Endothelial cell of umbilical vein (primary cell): ENCODE measurements around the gene STON2. TPM values are rescaled to one million over a fixed set of nuclear protein-coding genes. Genes with fewer than 3 reads are reported as not detected.

ENCODE experiments used
- BruUV-seq: library from RNA; stranded (reverse); fragments of 400-500 nt; replicated peaks from 2 replicates; lab custom pipeline; 2021; lab: Mats Ljungman, UMichigan
- CTCF ChIA-PET: fragments of 300-600, 350-600 bp; sonication (Branson Sonifier 250); formaldehyde crosslinking; loops from one replicate; lab custom pipeline; 2021; ENCODE audit warnings: antibody characterized with exemption, inconsistent platforms; lab: Charles Lee
- POLR2A ChIA-PET: fragments of 300-600, 350-600 bp; sonication (Branson Sonifier 250); formaldehyde crosslinking; loops from one replicate; lab custom pipeline; 2021; ENCODE audit warnings: antibody characterized with exemption, inconsistent platforms; lab: Charles Lee
- DNase-seq: peaks from one replicate; pipeline ENCODE4 v3.0.0-alpha.2; 2011; ENCODE audit warnings: low read depth, low spot score
- FAIRE-seq: peaks from 2 replicates; lab custom pipeline; 2011; peaks lifted over from hg19 to GRCh38; lab: Jason Lieb, UNC
- H2AFZ ChIP-seq: 2 replicates; pipeline ENCODE4 v1.6.0; 2012; ENCODE audit warnings: low read depth, low read length, control low read depth, inconsistent platforms
- H3K27ac ChIP-seq: 2 replicates; pipeline ENCODE4 v1.5.1; 2011; ENCODE audit warnings: low read depth, mild to moderate bottlenecking, control low read depth, low read length, moderate library complexity; ENCODE audit not compliant: insufficient read depth
- H3K27me3 ChIP-seq, 2 experiments: 2 replicates each; pipeline versions ENCODE4 v1.6.0 to v1.6.1; 2011; ENCODE audit warnings: low read length in 2 of 2, mixed read lengths in 1 of 2; ENCODE audit not compliant: control insufficient read depth in 2 of 2, insufficient read depth in 2 of 2
- H3K36me3 ChIP-seq, 2 experiments: 2 replicates in 1 of 2; 3 replicates in 1 of 2; pipeline ENCODE4 v1.5.1; 2011; ENCODE audit warnings: low read length in 2 of 2, mild to moderate bottlenecking in 1 of 2, moderate library complexity in 1 of 2; ENCODE audit not compliant: control insufficient read depth in 2 of 2, insufficient read depth in 2 of 2; ENCODE audit errors: extremely low read depth in 1 of 2
- H3K4me1 ChIP-seq: 3 replicates; pipeline ENCODE4 v1.5.1; 2011; ENCODE audit warnings: mild to moderate bottlenecking, low read length; ENCODE audit not compliant: control insufficient read depth, insufficient read depth; ENCODE audit errors: extremely low read depth
- H3K4me2 ChIP-seq: 2 replicates; pipeline ENCODE4 v1.6.1; 2011; ENCODE audit warnings: low read length, control low read depth, mixed read lengths; ENCODE audit not compliant: insufficient read depth
- H3K4me3 ChIP-seq, 3 experiments: fragments of 200-600 bp in 1 of 3; sonication (generic), shearing (Covaris generic) in 1 of 3; replicated peaks in 1 of 3; 2 replicates each; pipeline ENCODE4 v1.5.1; 2011 to 2016; ENCODE audit warnings: control low read depth in 3 of 3, low read length in 3 of 3, mild to moderate bottlenecking in 2 of 3, inconsistent platforms in 1 of 3, low read depth in 1 of 3, moderate library complexity in 1 of 3; ENCODE audit not compliant: insufficient read depth in 1 of 3
- H3K79me2 ChIP-seq: 2 replicates; pipeline ENCODE4 v1.6.0; 2012; ENCODE audit warnings: low read length, inconsistent platforms; ENCODE audit not compliant: control insufficient read depth, insufficient read depth
- H3K9ac ChIP-seq: replicated peaks from 2 replicates; pipeline ENCODE3; 2011; ENCODE audit warnings: low read length, control low read depth; ENCODE audit not compliant: insufficient read depth; ENCODE audit errors: extremely low read depth
- H3K9me1 ChIP-seq: replicated peaks from 3 replicates; pipeline ENCODE4 v1.6.0; 2011; ENCODE audit warnings: mild to moderate bottlenecking, low read length; ENCODE audit not compliant: control insufficient read depth, insufficient read depth; ENCODE audit errors: extremely low read depth
- H3K9me3 ChIP-seq: replicated peaks from 2 replicates; pipeline ENCODE4 v1.5.1; 2012; ENCODE audit warnings: low read length, inconsistent platforms; ENCODE audit not compliant: control insufficient read depth, insufficient read depth
- H4K20me1 ChIP-seq: replicated peaks from 2 replicates; pipeline ENCODE3; 2011; ENCODE audit warnings: mild to moderate bottlenecking, low read length; ENCODE audit not compliant: control insufficient read depth, insufficient read depth; ENCODE audit errors: extremely low read depth
- CTCF ChIP-seq, 2 donors: IDR thresholded peaks; 1 replicate in 1 of 2; 2 replicates in 1 of 2; pipeline ENCODE4 v1.5.1; 2011; ENCODE audit warnings: low read length in 2 of 2, mild to moderate bottlenecking in 2 of 2, moderate library complexity in 2 of 2, control low read depth in 1 of 2, inconsistent platforms in 1 of 2, low read depth in 1 of 2; ENCODE audit not compliant: insufficient read depth in 1 of 2; ENCODE audit errors: extremely low read depth in 1 of 2
- EZH2 ChIP-seq: IDR thresholded peaks from 2 replicates; pipeline ENCODE4 v1.6.1; 2012; ENCODE audit warnings: borderline replicate concordance, low read depth, mild to moderate bottlenecking, moderate library complexity, low read length, inconsistent platforms; ENCODE audit not compliant: severe bottlenecking
- FOS ChIP-seq: IDR thresholded peaks from 2 replicates; pipeline ENCODE4 v1.6.1; 2011; ENCODE audit warnings: mild to moderate bottlenecking, low read length, moderate library complexity, borderline replicate concordance; ENCODE audit not compliant: insufficient read depth
- GATA2 ChIP-seq: IDR thresholded peaks from 2 replicates; pipeline ENCODE4 v1.7.0; 2011; ENCODE audit warnings: low read depth, mild to moderate bottlenecking, moderate library complexity, mixed read lengths, low read length; ENCODE audit not compliant: insufficient read length, insufficient read depth
- JUN ChIP-seq: IDR thresholded peaks from 2 replicates; pipeline ENCODE4 v1.6.1; 2011; ENCODE audit warnings: borderline replicate concordance, low read depth; ENCODE audit not compliant: insufficient read length, insufficient read depth
- MAX ChIP-seq: IDR thresholded peaks from 2 replicates; pipeline ENCODE4 v1.6.1; 2011; ENCODE audit not compliant: insufficient read depth, insufficient read length
- MYC ChIP-seq: IDR thresholded peaks from one replicate; pipeline ENCODE4 v1.6.1; 2011; ENCODE audit warnings: mild to moderate bottlenecking, low read depth, low read length
- POLR2A ChIP-seq: IDR thresholded peaks from 2 replicates; pipeline ENCODE4 v1.6.1; 2012; ENCODE audit warnings: low read depth, mild to moderate bottlenecking, control low read depth, low read length
- POLR2AphosphoS5 ChIP-seq: IDR thresholded peaks from 2 replicates; pipeline ENCODE4 v1.6.1; 2012; ENCODE audit warnings: low read depth, mild to moderate bottlenecking, control low read depth, low read length, moderate library complexity; ENCODE audit not compliant: insufficient read depth
- dilution Hi-C: fragments of 300-500 bp; cut with MboI; formaldehyde crosslinking; loops from one replicate; pipeline ENCODE4 v1.15.0; 2019; ENCODE audit warnings: low sequenced_read_pairs; ENCODE audit not compliant: extremely low pct_ligation_motif_present
- intact Hi-C: fragments of 100-400 bp; cut with micrococcal nuclease; formaldehyde crosslinking; loops from one replicate; pipeline ENCODE4 v1.10.0; 2022
- polyA plus RNA-seq, 4 experiments: library from polyadenylated mRNA; depleted of rRNA in 3 of 4; stranded (reverse) in 3 of 4; unstranded in 1 of 4; fragments of >200 nt; gene quantifications; 2 replicates each; pipeline versions ENCODE4 v1.2.1 to v1.2.3, GENCODE V29; 2011 to 2012; ENCODE audit warnings: missing spikeins in 1 of 4
- total RNA-seq: library from RNA; stranded (reverse); gene quantifications from 2 replicates; pipeline ENCODE4 v1.2.3, GENCODE V29; 2021

STON2 gene
- total and polyA plus RNA-seq, 2 donors (not counting 3 experiments of a cell fraction or from before 2014, with no cell fraction given), result not detected

DNA sequence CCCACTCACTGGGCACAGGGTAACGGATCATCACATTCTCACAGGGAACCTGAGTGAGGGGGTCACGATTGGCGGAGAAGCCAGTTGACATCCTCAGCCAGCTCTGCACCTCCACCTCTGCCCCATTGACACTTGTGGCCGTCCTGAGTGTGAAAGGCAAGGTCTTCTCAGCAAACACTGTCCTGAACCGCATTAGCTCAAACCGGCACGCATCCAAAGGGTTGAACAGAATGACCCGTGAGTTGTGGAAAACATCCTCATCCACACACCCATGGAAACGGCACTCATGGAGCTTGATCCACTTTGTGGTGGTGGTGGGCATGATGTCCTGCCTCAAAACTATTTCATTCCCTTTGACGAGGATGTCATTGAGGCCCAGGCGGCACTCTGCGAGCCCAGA lies 123.0 kb downstream of the STON2 start:
- Histone ChIP-seq H3K27ac (no peak overlapping the region), H4K20me1 (no peaks in the 10 kb centered on the region), H3K79me2 (no peaks in the 10 kb centered on the region), H2AFZ (no peak overlapping the region), H3K4me2 (no peak overlapping the region), H3K27me3 (no peaks in the 10 kb centered on the region), H3K9me1 (no peaks in the 10 kb centered on the region), H3K9ac (no peak overlapping the region), H3K4me3 (no peak overlapping the region), H3K36me3 (no peaks in the 10 kb centered on the region), H3K9me3 (no peaks in the 10 kb centered on the region), H3K4me1 (no peaks in the 10 kb centered on the region)
- DNase-seq (no peak), FAIRE-seq (no peak)
- BruUV-seq, result no TSS peak
- POLR2A ChIA-PET, result no interaction called here
- intact Hi-C loops (no loop called here), dilution Hi-C loops (no loop called here)
- no peak for TF ChIP-seq FOS
- no peak for TF ChIP-seq CTCF (IDR thresholded peaks at IDR 0.05; ENCODE audit: extremely low read depth in 1 of 2, insufficient read depth in 1 of 2, low read depth in 1 of 2, low read length in 2 of 2)
- no peak for TF ChIP-seq EZH2
- no peak for TF ChIP-seq JUN
- TF ChIP-seq GATA2, result no peak
- TF ChIP-seq MYC, result no peak
- no peak for TF ChIP-seq POLR2A
- TF ChIP-seq POLR2AphosphoS5, result no peak
- no peak for TF ChIP-seq MAX
- CTCF ChIA-PET, result interaction anchor here (2.0 kb wide), 1 partner anchor 188 kb away, joined by 6 read pairs; no protein-coding TSS in a partner anchor
